Vagina (tissue), 2 donors: Measurements from ENCODE around the gene GAS7.

ENCODE experiments used
- CTCF ChIP-seq, 3 experiments: fragments of 450-650 bp in 2 of 3; fragments of 200-600 bp in 1 of 3; sonication (generic) in 1 of 3; IDR thresholded peaks; one replicate each; pipeline ENCODE4 v1.5.1; 2017 to 2019; ENCODE audit warnings: antibody characterized with exemption in 3 of 3, mild to moderate bottlenecking in 2 of 3, moderate library complexity in 2 of 3
- POLR2A ChIP-seq, 2 donors: fragments of 450-650 bp; IDR thresholded peaks; one replicate each; pipeline ENCODE4 v1.6.1; 2017; ENCODE audit warnings: antibody characterized with exemption in 2 of 2, mild to moderate bottlenecking in 2 of 2, moderate library complexity in 2 of 2
- POLR2AphosphoS5 ChIP-seq, 2 donors: sonication (generic); formaldehyde crosslinking; IDR thresholded peaks; one replicate each; pipeline ENCODE4 v1.9.0; 2017; ENCODE audit warnings: antibody characterized with exemption in 2 of 2, mild to moderate bottlenecking in 2 of 2, low read depth in 1 of 2; ENCODE audit not compliant: insufficient read depth in 1 of 2

- no peak for TF ChIP-seq CTCF (IDR thresholded peaks at IDR 0.05)
- TF ChIP-seq POLR2A (IDR thresholded peaks at IDR 0.05) = no peak
- TF ChIP-seq POLR2AphosphoS5 (IDR thresholded peaks at IDR 0.05; ENCODE audit: insufficient read depth in 1 of 2, low read depth in 1 of 2) = no peak
Observed at GRCh38 chr17:9974448-9975381, 223.7 kb downstream of the GAS7 start.
